Transverse colon (tissue), 4 donors: Measurements from ENCODE around the gene KLK8. TPM values are rescaled to one million over a fixed set of nuclear protein-coding genes. Genes with fewer than 3 reads are reported as not detected.
"Not testable (repeated sequence)": the region's sequence is repeated elsewhere in the genome, so short reads cannot be mapped to it uniquely, and the experiment has no call there.

ENCODE experiments used
- DNase-seq: peaks from one replicate; pipeline ENCODE4 v3.0.0-alpha.2; 2019
- H3K27ac ChIP-seq, 4 donors: fragments of 200-600 bp; sonication (generic); 2 replicates each; pipeline ENCODE4 v1.5.1; 2016 to 2018; ENCODE audit warnings: inconsistent platforms in 4 of 4
- H3K27me3 ChIP-seq: fragments of 200-600 bp; sonication (generic); 2 replicates; pipeline ENCODE4 v1.5.1; 2017; ENCODE audit warnings: inconsistent platforms
- H3K36me3 ChIP-seq, 4 donors: fragments of 200-600 bp; sonication (generic); 2 replicates each; pipeline ENCODE4 v1.5.1; 2017 to 2019; ENCODE audit warnings: inconsistent platforms in 4 of 4
- H3K4me1 ChIP-seq, 4 donors: fragments of 200-600 bp; sonication (generic); 2 replicates each; pipeline ENCODE4 v1.5.1; 2017 to 2020; ENCODE audit warnings: inconsistent platforms in 4 of 4
- H3K4me3 ChIP-seq, 4 donors: fragments of 200-600 bp; sonication (generic); 1 replicate in 1 of 4; 2 replicates in 3 of 4; pipeline versions ENCODE4 v1.5.1 to v1.6.1; 2017 to 2019; ENCODE audit warnings: inconsistent platforms in 4 of 4
- H3K9me3 ChIP-seq, 2 donors: fragments of 200-600 bp; sonication (generic); 2 replicates each; pipeline ENCODE4 v1.5.1; 2017 to 2019; ENCODE audit warnings: inconsistent platforms in 2 of 2
- EP300 ChIP-seq: sonication (generic); formaldehyde crosslinking; IDR thresholded peaks from one replicate; pipeline ENCODE4 v1.6.1; 2017; ENCODE audit warnings: antibody characterized with exemption, low read depth
- POLR2A ChIP-seq: fragments of 450-650 bp; IDR thresholded peaks from one replicate; pipeline ENCODE4 v1.6.1; 2016; ENCODE audit warnings: antibody characterized with exemption, mild to moderate bottlenecking, moderate library complexity
- POLR2AphosphoS5 ChIP-seq, 3 donors: sonication (generic); formaldehyde crosslinking; IDR thresholded peaks; one replicate each; pipeline ENCODE4 v1.6.1; 2016; ENCODE audit warnings: antibody characterized with exemption in 3 of 3
- WGBS, 2 donors: methylation state at CpG; one replicate each; pipeline ENCODE4 v1.1.5; 2018; ENCODE audit warnings: low coverage in 1 of 2; 5-methylcytosine and 5-hydroxymethylcytosine counted together
- in situ Hi-C, 4 donors: fragments of 200-750 bp; cut with MboI; loops; one replicate each; pipeline versions ENCODE4 v1.15.0 to v1.15.1; 2017; ENCODE audit warnings: low sequenced_read_pairs in 3 of 4, low pct_ligation_motif_present in 1 of 4, low pct_unique_long_range_greater_than_20kb in 1 of 4
- intact Hi-C: fragments of 100-400 bp; cut with DNase I; formaldehyde crosslinking; loops from one replicate; pipeline ENCODE4 v1.15.1; 2023; ENCODE audit warnings: low total_unique reads
- total RNA-seq, 4 donors: library from RNA; depleted of rRNA; stranded (reverse); fragments of >200 nt; gene quantifications; one replicate each; pipeline ENCODE4 v1.1.0, GENCODE V29; 2016
- TF ChIP-seq, protein P1 (sequence below), 5 experiments: fragments of 200-600 bp in 3 of 5; fragments of 450-650 bp in 2 of 5; sonication (generic) in 3 of 5; IDR thresholded peaks; 1 replicate in 2 of 5; 2 replicates in 3 of 5; pipeline ENCODE4 v1.5.1; 2016 to 2017; ENCODE audit warnings: antibody characterized with exemption in 5 of 5, inconsistent platforms in 3 of 5, mild to moderate bottlenecking in 2 of 5, moderate library complexity in 1 of 5

Gene KLK8
- total RNA-seq, 4 donors from 2014 or later, result not detected

DNA sequence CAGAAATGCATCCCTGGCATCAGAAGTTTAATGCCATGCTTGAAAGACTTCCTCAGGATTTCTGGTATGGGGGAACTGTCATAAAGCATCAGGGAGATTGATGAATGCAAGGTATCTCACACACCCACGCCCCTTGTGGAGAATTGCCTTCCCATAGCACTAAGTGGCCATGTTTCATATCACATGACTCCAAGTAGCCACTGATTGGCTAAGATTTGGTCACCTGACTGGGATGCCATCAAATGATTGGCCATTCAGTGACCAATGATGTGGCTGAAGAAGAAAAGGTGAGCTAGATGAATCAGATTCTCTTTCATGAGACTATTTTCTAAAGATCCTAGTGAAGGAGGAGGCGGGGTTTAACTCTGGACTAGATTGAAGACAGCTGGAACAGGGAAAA lies 7.3 kb downstream of the KLK8 start:
- no peaks in the 10 kb centered on the region for H3K36me3 ChIP-seq
- H3K4me3 ChIP-seq, result no peak overlapping the region
- TF ChIP-seq EP300, result no peak
- TF ChIP-seq, protein P1, sequence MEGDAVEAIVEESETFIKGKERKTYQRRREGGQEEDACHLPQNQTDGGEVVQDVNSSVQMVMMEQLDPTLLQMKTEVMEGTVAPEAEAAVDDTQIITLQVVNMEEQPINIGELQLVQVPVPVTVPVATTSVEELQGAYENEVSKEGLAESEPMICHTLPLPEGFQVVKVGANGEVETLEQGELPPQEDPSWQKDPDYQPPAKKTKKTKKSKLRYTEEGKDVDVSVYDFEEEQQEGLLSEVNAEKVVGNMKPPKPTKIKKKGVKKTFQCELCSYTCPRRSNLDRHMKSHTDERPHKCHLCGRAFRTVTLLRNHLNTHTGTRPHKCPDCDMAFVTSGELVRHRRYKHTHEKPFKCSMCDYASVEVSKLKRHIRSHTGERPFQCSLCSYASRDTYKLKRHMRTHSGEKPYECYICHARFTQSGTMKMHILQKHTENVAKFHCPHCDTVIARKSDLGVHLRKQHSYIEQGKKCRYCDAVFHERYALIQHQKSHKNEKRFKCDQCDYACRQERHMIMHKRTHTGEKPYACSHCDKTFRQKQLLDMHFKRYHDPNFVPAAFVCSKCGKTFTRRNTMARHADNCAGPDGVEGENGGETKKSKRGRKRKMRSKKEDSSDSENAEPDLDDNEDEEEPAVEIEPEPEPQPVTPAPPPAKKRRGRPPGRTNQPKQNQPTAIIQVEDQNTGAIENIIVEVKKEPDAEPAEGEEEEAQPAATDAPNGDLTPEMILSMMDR (IDR thresholded peaks at IDR 0.05), result no peak
- no peak for TF ChIP-seq POLR2AphosphoS5 (IDR thresholded peaks at IDR 0.05)
- no peak for TF ChIP-seq POLR2A
- intact Hi-C loops, result no loop called here
- H3K27ac ChIP-seq, result no peak overlapping the region
- no peak for DNase-seq
- H3K4me1 ChIP-seq, result no peaks in the 10 kb centered on the region
- in situ Hi-C loops, result no loop called here
- H3K9me3 ChIP-seq, result no peaks in the 10 kb centered on the region
- H3K27me3 ChIP-seq, result peaks cover 7% of the 10 kb centered on the region
- whole genome bisulfite sequencing, 2 donors, result 60 to 63% methylated on average over 2 of the region's 2 CpGs

DNA sequence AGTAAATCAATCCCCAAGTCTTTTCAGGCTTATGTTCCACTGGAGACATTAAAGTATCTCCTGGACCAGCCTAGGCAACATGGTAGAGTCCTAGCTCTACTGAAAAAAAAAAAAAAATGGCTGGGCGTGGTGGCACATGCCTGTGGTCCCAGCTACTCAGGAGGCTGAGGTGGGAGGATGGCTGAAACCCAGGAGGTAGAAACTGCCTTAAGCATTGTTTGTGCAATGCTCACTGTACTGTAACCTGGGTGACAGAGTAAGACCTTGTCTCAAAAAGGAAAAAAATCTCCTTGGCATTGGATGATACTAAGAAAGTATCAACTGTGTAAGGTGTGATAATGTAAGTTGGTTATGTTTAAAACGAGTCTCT lies 8.8 kb downstream of the KLK8 start:
- Histone ChIP-seq H3K27me3 (peaks cover 2% of the 10 kb centered on the region), H3K4me3 (no peak overlapping the region), H3K4me1 (no peaks in the 10 kb centered on the region), H3K9me3 (no peaks in the 10 kb centered on the region), H3K27ac (no peak overlapping the region), H3K36me3 (no peaks in the 10 kb centered on the region)
- intact Hi-C loops (no loop called here), in situ Hi-C loops (no loop called here)
- no peak for DNase-seq
- WGBS, 2 donors, result 45 to 46% methylated on average over 2 of the region's 2 CpGs
- TF ChIP-seq, protein P1 (IDR thresholded peaks at IDR 0.05), result no peak
- TF ChIP-seq POLR2A, result no peak
- no peak for TF ChIP-seq POLR2AphosphoS5 (IDR thresholded peaks at IDR 0.05)
- no peak for TF ChIP-seq EP300

DNA sequence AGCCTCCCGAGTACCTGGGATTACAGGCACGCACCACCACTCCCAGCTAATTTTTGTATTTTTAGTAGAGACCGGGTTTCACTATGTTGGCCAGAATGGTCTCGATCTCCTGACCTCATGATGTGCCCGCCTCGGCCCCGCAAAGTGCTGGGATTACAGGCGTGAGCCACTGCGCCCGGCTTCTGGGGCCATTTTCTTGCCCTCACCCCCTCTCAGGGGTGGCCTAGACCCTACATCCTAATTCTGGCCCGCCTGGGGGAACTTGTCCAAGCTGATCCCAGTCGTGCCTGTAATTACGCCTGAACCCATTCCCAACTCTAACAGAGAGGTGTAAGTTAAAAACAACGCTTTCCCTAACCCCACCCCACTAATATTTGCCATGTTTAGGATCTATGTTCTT lies 17.0 kb downstream of the KLK8 start:
- H3K27ac ChIP-seq, H3K4me1 ChIP-seq, intact Hi-C loops, H3K9me3 ChIP-seq, H3K4me3 ChIP-seq, H3K36me3 ChIP-seq, DNase-seq, in situ Hi-C loops: not testable (repeated sequence)
- 80 to 83% methylated on average over 5 to 14 of the region's 14 CpGs for WGBS, 2 donors
- H3K27me3 ChIP-seq, result peaks cover 39% of the 10 kb centered on the region

DNA sequence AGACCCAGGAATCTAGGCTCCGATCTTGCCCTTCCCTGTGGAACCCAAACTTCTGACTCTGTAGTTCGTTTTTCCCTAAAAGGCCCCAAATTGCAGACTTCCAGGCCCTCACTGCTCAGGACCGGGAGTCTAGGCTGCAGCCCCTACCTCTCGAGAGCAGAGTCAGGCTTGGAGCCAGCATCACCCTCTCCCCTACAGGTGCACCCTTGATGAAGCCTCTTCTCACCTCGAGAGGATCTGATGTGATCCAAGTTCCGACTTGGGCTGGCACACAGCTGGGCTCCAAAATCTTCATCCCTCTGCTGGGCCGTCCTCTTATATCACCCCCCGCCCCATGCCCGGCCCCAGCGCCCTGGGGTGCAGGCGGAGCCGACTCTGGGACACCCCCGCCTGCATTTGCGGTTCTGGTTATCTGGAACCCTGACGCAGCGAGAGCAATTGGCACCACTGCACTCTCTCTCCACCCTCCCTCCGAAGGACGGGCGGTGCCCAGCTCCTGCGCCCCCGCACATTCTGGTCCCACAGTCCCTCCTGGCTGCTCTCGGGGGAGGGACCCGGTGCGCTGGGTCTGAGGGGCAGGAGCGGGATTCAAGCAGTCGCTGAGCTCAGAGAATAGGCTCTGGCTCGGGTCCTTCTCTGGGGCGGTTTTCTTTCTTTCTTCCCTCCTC lies 17.6 kb downstream of the KLK8 start, which contains the start of gene KLK7:
KLK7 (minus strand) TSS at position 293 of the 668 bp plus-strand sequence. CDS start 1,518 bp downstream, outside the sequence.
- TF ChIP-seq POLR2AphosphoS5 (IDR thresholded peaks at IDR 0.05) (no peak), EP300 (no peak), POLR2A (no peak)
- TF ChIP-seq, protein P1 (IDR thresholded peaks at IDR 0.05), result no peak
- in situ Hi-C loops, result no loop called here
- H3K27ac ChIP-seq, result no peak within 1 kb of the TSS
- no peaks in the 10 kb centered on the region for H3K36me3 ChIP-seq
- H3K9me3 ChIP-seq, result no peaks in the 10 kb centered on the region
- H3K4me1 ChIP-seq, result no peaks in the 10 kb centered on the region
- intact Hi-C loops, result no loop called here
- H3K4me3 ChIP-seq, result no peak within 1 kb of the TSS
- H3K27me3 ChIP-seq, result peaks cover 40% of the 10 kb centered on the region
- WGBS, 2 donors, result 22% methylated on average over 26 of the region's 28 CpGs; no CpG with 5 or more reads in 1 of the 2 donors
- DNase-seq, result no peak

DNA sequence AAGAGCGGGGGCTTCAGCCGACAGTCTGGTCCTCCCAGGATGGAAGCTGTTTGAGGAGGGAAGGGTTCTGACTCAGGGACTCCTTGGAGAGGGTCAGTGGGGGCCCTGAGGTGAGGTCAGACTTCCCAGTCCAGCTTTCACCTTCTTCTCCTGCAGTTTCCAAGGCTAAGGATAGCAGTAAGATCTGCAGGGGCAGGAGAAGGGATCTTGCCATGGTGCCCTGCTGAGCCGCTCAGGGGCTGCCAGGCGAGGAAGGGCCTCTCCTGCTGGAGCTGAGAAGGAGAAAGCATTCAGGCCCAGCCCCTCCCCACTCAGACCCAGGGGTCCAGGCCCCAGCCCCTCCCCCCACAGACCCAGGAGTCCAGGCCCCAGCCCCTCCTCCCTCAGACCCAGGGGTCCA lies 19.2 kb downstream of the KLK8 start:
- H3K36me3 ChIP-seq, result no peaks in the 10 kb centered on the region
- in situ Hi-C loops (no loop called here), intact Hi-C loops (no loop called here)
- no peak for TF ChIP-seq POLR2A
- TF ChIP-seq POLR2AphosphoS5 (IDR thresholded peaks at IDR 0.05), result no peak
- TF ChIP-seq, protein P1 (IDR thresholded peaks at IDR 0.05), result no peak
- no peak for TF ChIP-seq EP300
- H3K4me1 ChIP-seq, result no peaks in the 10 kb centered on the region
- H3K9me3 ChIP-seq, result no peaks in the 10 kb centered on the region
- no peak overlapping the region for H3K4me3 ChIP-seq
- peaks cover 33% of the 10 kb centered on the region for H3K27me3 ChIP-seq
- WGBS, 2 donors, result 39% methylated on average over 2 of the region's 4 CpGs; no CpG with 5 or more reads in 1 of the 2 donors
- no peak for DNase-seq
- no peak overlapping the region for H3K27ac ChIP-seq
